PC-9 (cell line): Measurements from ENCODE around the gene WSCD2. TPM values are rescaled to one million over a fixed set of nuclear protein-coding genes. Genes with fewer than 3 reads are reported as not detected.

ENCODE experiments used
- BruUV-seq: library from RNA; stranded (reverse); fragments of 400-500 nt; replicated peaks from 2 replicates; lab custom pipeline; 2021; lab: Mats Ljungman, UMichigan
- CTCF ChIA-PET: fragments of 300-600 bp; sonication (Branson Sonifier 250); formaldehyde crosslinking; loops from one replicate; lab custom pipeline; 2022; ENCODE audit warnings: antibody characterized with exemption; lab: Charles Lee
- POLR2A ChIA-PET: fragments of 300-600 bp; sonication (Branson Sonifier 250); formaldehyde crosslinking; loops from one replicate; lab custom pipeline; 2022; ENCODE audit warnings: antibody characterized with exemption; ENCODE audit not compliant: unreplicated experiment; lab: Charles Lee
- DNase-seq, 2 experiments: peaks; one replicate each; pipeline versions ENCODE4 v3.0.0 to v3.0.0-alpha.2; 2015 to 2022; ENCODE audit warnings: mixed read lengths in 1 of 2
- H2AFZ ChIP-seq: fragments of 200-600 bp; sonication (generic); 2 replicates; pipeline ENCODE4 v1.8.1; 2017; ENCODE audit warnings: antibody characterized with exemption
- H3F3A ChIP-seq: fragments of 200-600 bp; sonication (generic); 2 replicates; pipeline ENCODE4 v1.8.1; 2017; ENCODE audit warnings: antibody characterized with exemption, mild to moderate bottlenecking, low read depth; ENCODE audit not compliant: insufficient read depth
- H3K27ac ChIP-seq: fragments of 200-600 bp; sonication (generic); 2 replicates; pipeline ENCODE4 v1.6.1; 2016; ENCODE audit warnings: mixed run types
- H3K27me3 ChIP-seq: fragments of 200-600 bp; sonication (generic); 2 replicates; pipeline ENCODE4 v1.6.1; 2016; ENCODE audit warnings: low read depth, mixed run types; ENCODE audit not compliant: insufficient read depth
- H3K36me3 ChIP-seq: fragments of 200-600 bp; sonication (generic); 2 replicates; pipeline ENCODE4 v1.6.1; 2016; ENCODE audit warnings: low read depth, mixed run types
- H3K4me1 ChIP-seq: fragments of 200-600 bp; sonication (generic); replicated peaks from 2 replicates; pipeline ENCODE4 v1.6.1; 2016; ENCODE audit warnings: mixed run types; ENCODE audit not compliant: insufficient read depth
- H3K4me2 ChIP-seq: fragments of 200-600 bp; sonication (generic); 2 replicates; pipeline ENCODE4 v1.6.1; 2017; ENCODE audit warnings: mixed run types
- H3K4me3 ChIP-seq: fragments of 200-600 bp; sonication (generic); 2 replicates; pipeline ENCODE4 v1.6.1; 2016; ENCODE audit warnings: mixed run types
- H3K79me2 ChIP-seq: fragments of 200-600 bp; sonication (generic); 2 replicates; pipeline ENCODE4 v1.6.1; 2017; ENCODE audit warnings: low read depth, mixed run types
- H3K9me2 ChIP-seq: fragments of 200-600 bp; sonication (generic); 2 replicates; pipeline ENCODE4 v1.8.1; 2017; ENCODE audit warnings: mild to moderate bottlenecking; ENCODE audit not compliant: insufficient read depth
- H3K9me3 ChIP-seq: fragments of 200-600 bp; sonication (generic); 2 replicates; pipeline ENCODE4 v1.8.1; 2016; ENCODE audit warnings: low read depth; ENCODE audit not compliant: insufficient read depth
- H4K20me1 ChIP-seq: fragments of 200-600 bp; sonication (generic); 2 replicates; pipeline ENCODE4 v1.8.1; 2017; ENCODE audit not compliant: insufficient read depth
- CTCF ChIP-seq: fragments of 200-600 bp; sonication (generic); conservative IDR thresholded peaks from 2 replicates; pipeline ENCODE4 v1.6.1; 2017; ENCODE audit warnings: mixed run types, antibody characterized with exemption, mild to moderate bottlenecking, moderate library complexity
- EZH2 ChIP-seq: fragments of 200-600 bp; sonication (generic); IDR thresholded peaks from 2 replicates; pipeline ENCODE4 v1.8.0; 2017; ENCODE audit warnings: antibody characterized with exemption, low read depth
- intact Hi-C: fragments of 100-400 bp; cut with micrococcal nuclease; formaldehyde crosslinking; loops from one replicate; pipeline ENCODE4 v1.10.0; 2022; ENCODE audit not compliant: unreplicated experiment
- total RNA-seq: library from RNA; stranded (reverse); gene quantifications from 2 replicates; pipeline ENCODE4 v1.2.3, GENCODE V29; 2021

WSCD2 gene
- total RNA-seq, 1 experiment from 2014 or later = not detected

GRCh38 chr12:108207791-108208730 is 79.0 kb downstream of the WSCD2 start:
- H3K36me3 ChIP-seq = no peaks in the 10 kb centered on the region
- ChIA-PET CTCF (no interaction called here), POLR2A (no interaction called here)
- H3K4me3 ChIP-seq = no peak overlapping the region
- no peak overlapping the region for H3K27ac ChIP-seq
- no peaks in the 10 kb centered on the region for H3F3A ChIP-seq
- no peaks in the 10 kb centered on the region for H3K9me3 ChIP-seq
- TF ChIP-seq EZH2 = no peak
- no peak for TF ChIP-seq CTCF
- no TSS peak for BruUV-seq
- H3K4me1 ChIP-seq = no peaks in the 10 kb centered on the region
- intact Hi-C loops = no loop called here
- no peaks in the 10 kb centered on the region for H3K9me2 ChIP-seq
- no peak for DNase-seq
- no peak overlapping the region for H2AFZ ChIP-seq
- H4K20me1 ChIP-seq = no peaks in the 10 kb centered on the region; the same call in 1 of the 2 replicates
- H3K4me2 ChIP-seq = no peak overlapping the region
- peaks cover 35% of the 10 kb centered on the region for H3K27me3 ChIP-seq
- H3K79me2 ChIP-seq = no peaks in the 10 kb centered on the region

- Histone ChIP-seq H3F3A (no peaks in the 10 kb centered on the region), H3K9me3 (no peaks in the 10 kb centered on the region), H3K4me3 (no peak overlapping the region), H3K79me2 (no peaks in the 10 kb centered on the region), H3K27ac (no peak overlapping the region), H3K4me1 (no peaks in the 10 kb centered on the region), H3K27me3 (peaks cover 25% of the 10 kb centered on the region), H3K9me2 (no peaks in the 10 kb centered on the region), H2AFZ (no peak overlapping the region), H3K36me3 (no peaks in the 10 kb centered on the region), H4K20me1 (no peaks in the 10 kb centered on the region; the same call in 1 of the 2 replicates), H3K4me2 (no peak overlapping the region)
- no peak for DNase-seq
- CTCF ChIA-PET = no interaction called here
- TF ChIP-seq EZH2 (no peak), CTCF (no peak)
- POLR2A ChIA-PET = no interaction called here
- intact Hi-C loops = no loop called here
- BruUV-seq = no TSS peak
Measured at GRCh38 chr12:108210001-108210400, 80.9 kb downstream of the WSCD2 start.

GRCh38 chr12:108211157-108211556 is 82.1 kb downstream of the WSCD2 start:
- POLR2A ChIA-PET = interaction anchor here (0.6 kb wide), 1 partner anchor 1457 kb away, joined by 3 read pairs; no protein-coding TSS in a partner anchor
- no peaks in the 10 kb centered on the region for H3K79me2 ChIP-seq
- CTCF ChIA-PET = no interaction called here

More at GRCh38 chr12:108211157-108211556, 82.1 kb downstream of the WSCD2 start:
- Histone ChIP-seq H3K9me2 (no peaks in the 10 kb centered on the region), H2AFZ (no peak overlapping the region), H3K4me2 (no peak overlapping the region), H3K27me3 (peaks cover 15% of the 10 kb centered on the region), H3K4me3 (no peak overlapping the region), H3K4me1 (no peaks in the 10 kb centered on the region), H3F3A (no peaks in the 10 kb centered on the region), H3K27ac (no peak overlapping the region), H4K20me1 (no peaks in the 10 kb centered on the region; the same call in 1 of the 2 replicates), H3K9me3 (no peaks in the 10 kb centered on the region), H3K36me3 (no peaks in the 10 kb centered on the region)
- intact Hi-C loops = no loop called here
- DNase-seq = no peak
- no TSS peak for BruUV-seq
- no peak for TF ChIP-seq CTCF
- no peak for TF ChIP-seq EZH2
